SK-N-SH treated with all-trans-retinoic acid at 6 μM for 48 hours (cell line): ENCODE results near the gene CD99.

Source experiments
- ATAC-seq: fragments of 200-7000 bp; cut with Tn5 transposase; 3 replicates; pipeline ENCODE4 v1.9.1; 2020; ENCODE audit warnings: mild to moderate bottlenecking, moderate library complexity
- ARNTL ChIP-seq: fragments of 450-650 bp; formaldehyde crosslinking; IDR thresholded peaks from 2 replicates; pipeline ENCODE4 v1.5.0; 2020; ENCODE audit warnings: low read depth, mild to moderate bottlenecking, moderate library complexity, borderline replicate concordance
- BACH2 ChIP-seq: fragments of 250-450 bp; sonication (Bioruptor Pico); IDR thresholded peaks from 2 replicates; pipeline ENCODE4 v1.9.0; 2021; ENCODE audit warnings: mild to moderate bottlenecking, borderline replicate concordance
- CREB5 ChIP-seq: fragments of 250-450 bp; sonication (Bioruptor Pico); IDR thresholded peaks from 2 replicates; pipeline ENCODE4 v1.5.1; 2020; ENCODE audit warnings: low read depth, mild to moderate bottlenecking, moderate library complexity
- CSDC2 ChIP-seq: fragments of 250-450 bp; sonication (Bioruptor Pico); IDR thresholded peaks from 2 replicates; pipeline ENCODE4 v1.5.0; 2020; ENCODE audit warnings: mild to moderate bottlenecking, moderate library complexity
- ESRRG ChIP-seq: fragments of 250-450 bp; sonication (Bioruptor Pico); IDR thresholded peaks from 2 replicates; pipeline ENCODE4 v1.6.1; 2021; ENCODE audit warnings: mild to moderate bottlenecking
- GLIS3 ChIP-seq: fragments of 250-450 bp; sonication (Bioruptor Pico); IDR thresholded peaks from 2 replicates; pipeline ENCODE4 v1.5.0; 2020; ENCODE audit warnings: mild to moderate bottlenecking, moderate library complexity
- ISL1 ChIP-seq: fragments of 250-450 bp; sonication (Bioruptor Pico); IDR thresholded peaks from 2 replicates; pipeline ENCODE4 v2.1.2; 2022; ENCODE audit warnings: mild to moderate bottlenecking, moderate library complexity
- OSR1 ChIP-seq: fragments of 250-450 bp; sonication (Bioruptor Pico); IDR thresholded peaks from 2 replicates; pipeline ENCODE4 v1.8.0; 2022; ENCODE audit warnings: moderate library complexity, mild to moderate bottlenecking, inconsistent platforms
- POU6F1 ChIP-seq: fragments of 250-450 bp; sonication (Bioruptor Pico); IDR thresholded peaks from 2 replicates; pipeline ENCODE4 v1.8.0; 2021; ENCODE audit warnings: low read depth, mild to moderate bottlenecking, moderate library complexity, borderline replicate concordance
- PPARA ChIP-seq: fragments of 250-450 bp; sonication (Bioruptor Pico); IDR thresholded peaks from 2 replicates; pipeline ENCODE4 v1.5.0; 2020; ENCODE audit warnings: mild to moderate bottlenecking, borderline replicate concordance
- RARB ChIP-seq: fragments of 250-450 bp; sonication (Bioruptor Pico); IDR thresholded peaks from 2 replicates; pipeline ENCODE4 v1.8.0; 2021; ENCODE audit warnings: mild to moderate bottlenecking, moderate library complexity
- SNAI2 ChIP-seq: fragments of 250-450 bp; sonication (Bioruptor Pico); IDR thresholded peaks from 2 replicates; pipeline ENCODE4 v1.5.0; 2020; ENCODE audit warnings: mild to moderate bottlenecking, moderate library complexity
- TCF4 ChIP-seq: fragments of 250-450 bp; sonication (Bioruptor Pico); IDR thresholded peaks from 2 replicates; pipeline ENCODE4 v1.8.0; 2021; ENCODE audit warnings: mild to moderate bottlenecking, moderate library complexity, borderline replicate concordance
- TOX ChIP-seq: fragments of 250-450 bp; sonication (Bioruptor Pico); IDR thresholded peaks from 2 replicates; pipeline ENCODE4 v1.8.0; 2021; ENCODE audit warnings: mild to moderate bottlenecking, moderate library complexity, borderline replicate concordance
- TSHZ2 ChIP-seq: fragments of 250-450 bp; sonication (Bioruptor Pico); IDR thresholded peaks from 2 replicates; pipeline ENCODE4 v1.5.0; 2020; ENCODE audit warnings: mild to moderate bottlenecking, moderate library complexity
- ZC3H10 ChIP-seq: fragments of 250-450 bp; sonication (Bioruptor Pico); IDR thresholded peaks from 2 replicates; pipeline ENCODE4 v1.5.1; 2021; ENCODE audit warnings: mild to moderate bottlenecking, moderate library complexity
- ZFP3 ChIP-seq: fragments of 250-450 bp; sonication (Bioruptor Pico); IDR thresholded peaks from 2 replicates; pipeline ENCODE4 v1.5.0; 2020; ENCODE audit warnings: mild to moderate bottlenecking, moderate library complexity
- ZNF70 ChIP-seq: fragments of 450-650 bp; formaldehyde crosslinking; IDR thresholded peaks from 2 replicates; pipeline ENCODE4 v1.5.0; 2020; ENCODE audit warnings: mild to moderate bottlenecking, moderate library complexity
- ZNF8 ChIP-seq: fragments of 450-650 bp; formaldehyde crosslinking; IDR thresholded peaks from 2 replicates; pipeline ENCODE4 v1.5.0; 2020; ENCODE audit warnings: mild to moderate bottlenecking, moderate library complexity

Gene CD99

GRCh38 chrX:2682565-2683177 is 8.4 kb upstream of the CD99 start:
- TF ChIP-seq TCF4, result no peak
- TF ChIP-seq CREB5 (CRISPR knock-in tag), result no peak
- TF ChIP-seq POU6F1 (CRISPR knock-in tag), result no peak
- no peak for TF ChIP-seq PPARA
- TF ChIP-seq ZFP3, result no peak
- no peak for ATAC-seq

- ATAC-seq, result no peak
- TF ChIP-seq TOX (CRISPR knock-in tag) (no peak), RARB (CRISPR knock-in tag) (no peak), ESRRG (CRISPR knock-in tag) (no peak), PPARA (no peak), SNAI2 (no peak)
These were observed 6.8 kb upstream of the CD99 start for GRCh38 chrX:2684256-2684655.

- no peak for ATAC-seq
- TF ChIP-seq TOX (CRISPR knock-in tag) (no peak), ISL1 (CRISPR knock-in tag) (no peak), OSR1 (no peak)
These were observed 5.2 kb upstream of the CD99 start for GRCh38 chrX:2685886-2686285.

- TF ChIP-seq CREB5 (CRISPR knock-in tag), result no peak
- no peak for TF ChIP-seq CSDC2 (CRISPR knock-in tag)
- TF ChIP-seq BACH2 (CRISPR knock-in tag), result no peak
- TF ChIP-seq TSHZ2 (CRISPR knock-in tag), result no peak
- TF ChIP-seq ARNTL (CRISPR knock-in tag), result no peak
- no peak for TF ChIP-seq ESRRG (CRISPR knock-in tag)
- TF ChIP-seq ZC3H10 (CRISPR knock-in tag), result no peak
- TF ChIP-seq OSR1, result no peak
- TF ChIP-seq ZNF70, result no peak
- TF ChIP-seq ZNF8 (CRISPR knock-in tag), result no peak
- TF ChIP-seq ISL1 (CRISPR knock-in tag), result no peak
- no peak for TF ChIP-seq TOX (CRISPR knock-in tag)
- TF ChIP-seq ZFP3, result no peak
- TF ChIP-seq RARB (CRISPR knock-in tag), result no peak
- TF ChIP-seq GLIS3 (CRISPR knock-in tag), result no peak
- TF ChIP-seq SNAI2, result no peak
- no peak for TF ChIP-seq POU6F1 (CRISPR knock-in tag)
- no peak for ATAC-seq
These were observed 1.1 kb upstream of the CD99 start for GRCh38 chrX:2689773-2690666.
